ENCODE data around the gene TGFBRAP1.

GRCh38 chr2:105261061-105261460 lies 68.5 kb downstream of the TGFBRAP1 start:
- TF ChIP-seq, protein P1, sequence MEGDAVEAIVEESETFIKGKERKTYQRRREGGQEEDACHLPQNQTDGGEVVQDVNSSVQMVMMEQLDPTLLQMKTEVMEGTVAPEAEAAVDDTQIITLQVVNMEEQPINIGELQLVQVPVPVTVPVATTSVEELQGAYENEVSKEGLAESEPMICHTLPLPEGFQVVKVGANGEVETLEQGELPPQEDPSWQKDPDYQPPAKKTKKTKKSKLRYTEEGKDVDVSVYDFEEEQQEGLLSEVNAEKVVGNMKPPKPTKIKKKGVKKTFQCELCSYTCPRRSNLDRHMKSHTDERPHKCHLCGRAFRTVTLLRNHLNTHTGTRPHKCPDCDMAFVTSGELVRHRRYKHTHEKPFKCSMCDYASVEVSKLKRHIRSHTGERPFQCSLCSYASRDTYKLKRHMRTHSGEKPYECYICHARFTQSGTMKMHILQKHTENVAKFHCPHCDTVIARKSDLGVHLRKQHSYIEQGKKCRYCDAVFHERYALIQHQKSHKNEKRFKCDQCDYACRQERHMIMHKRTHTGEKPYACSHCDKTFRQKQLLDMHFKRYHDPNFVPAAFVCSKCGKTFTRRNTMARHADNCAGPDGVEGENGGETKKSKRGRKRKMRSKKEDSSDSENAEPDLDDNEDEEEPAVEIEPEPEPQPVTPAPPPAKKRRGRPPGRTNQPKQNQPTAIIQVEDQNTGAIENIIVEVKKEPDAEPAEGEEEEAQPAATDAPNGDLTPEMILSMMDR (IDR thresholded peaks at IDR 0.05), result no peak
- TF ChIP-seq POLR2A (IDR thresholded peaks at IDR 0.05), result no peak
